Stimulated activated CD4-positive, alpha-beta T cell treated with anti-CD3 and anti-CD28 coated beads, Interleukin-15, amount 100 ng/mL, for 24 hours (primary cell): ENCODE data around the gene PUS3.
A peak's percentile ranks its signal among the peaks of the same experiment; 100 is the strongest.

Experiments used
- DNase-seq: peaks from one replicate; pipeline ENCODE4 v3.0.0-alpha.2; 2020

PUS3 gene

GRCh38 chr11:125940145-125940544, 37.1 kb upstream of the PUS3 start:
- DNase-seq, result no peak

GRCh38 chr11:125939081-125939521, 36.1 kb upstream of the PUS3 start:
- DNase-seq, result no peak

GRCh38 chr11:125938418-125938817, 35.4 kb upstream of the PUS3 start:
- DNase-seq, result no peak

GRCh38 chr11:125935618-125936199, 32.7 kb upstream of the PUS3 start:
- no peak for DNase-seq

- no peak for DNase-seq
Observed at GRCh38 chr11:125935056-125935455, 32.0 kb upstream of the PUS3 start.

GRCh38 chr11:125934473-125934872, 31.5 kb upstream of the PUS3 start:
- no peak for DNase-seq

- DNase-seq, result peak; percentile 10
Observed at GRCh38 chr11:125933030-125933813, 30.2 kb upstream of the PUS3 start.

GRCh38 chr11:125932301-125932700, 29.3 kb upstream of the PUS3 start:
- DNase-seq, result no peak

GRCh38 chr11:125931668-125932067, 28.7 kb upstream of the PUS3 start:
- DNase-seq, result no peak

GRCh38 chr11:125931116-125931515, 28.1 kb upstream of the PUS3 start:
- DNase-seq, result no peak

- no peak for DNase-seq
Observed at GRCh38 chr11:125930076-125930450, 27.1 kb upstream of the PUS3 start.

GRCh38 chr11:125929445-125930075, 26.6 kb upstream of the PUS3 start:
- DNase-seq, result no peak

GRCh38 chr11:125926682-125927081, 23.7 kb upstream of the PUS3 start:
- no peak for DNase-seq

GRCh38 chr11:125925804-125926203, 22.8 kb upstream of the PUS3 start:
- no peak for DNase-seq

- no peak for DNase-seq
Observed at GRCh38 chr11:125925247-125925740, 22.3 kb upstream of the PUS3 start.

GRCh38 chr11:125924384-125925007, 21.5 kb upstream of the PUS3 start:
- DNase-seq, result no peak

GRCh38 chr11:125923633-125924032, 20.6 kb upstream of the PUS3 start:
- no peak for DNase-seq

- DNase-seq, result peak; percentile 70
Observed at GRCh38 chr11:125923012-125923579, 20.1 kb upstream of the PUS3 start.

GRCh38 chr11:125922156-125922555, 19.1 kb upstream of the PUS3 start:
- no peak for DNase-seq

- DNase-seq, result no peak
Observed at GRCh38 chr11:125921042-125921441, 18.0 kb upstream of the PUS3 start.

- no peak for DNase-seq
Observed at GRCh38 chr11:125918140-125918840, 15.3 kb upstream of the PUS3 start.

- DNase-seq, result no peak
Observed at GRCh38 chr11:125916683-125917347, 13.8 kb upstream of the PUS3 start.
